Fibroblast of lung (primary cell): ENCODE results near the gene RPL10.

ENCODE experiments used
- EZH2 ChIP-seq: IDR thresholded peaks from 2 replicates; pipeline ENCODE4 v1.5.1; 2012; ENCODE audit warnings: low read length, control low read depth, mild to moderate bottlenecking; ENCODE audit errors: missing control alignments
- TF ChIP-seq, protein P1 (sequence below), 2 donors: IDR thresholded peaks in 1 of 2; conservative IDR thresholded peaks in 1 of 2; 1 replicate in 1 of 2; 2 replicates in 1 of 2; pipeline ENCODE4 v1.5.1; 2011 to 2012; ENCODE audit warnings: low read length in 2 of 2, control low read depth in 1 of 2, inconsistent platforms in 1 of 2, low read depth in 1 of 2, mild to moderate bottlenecking in 1 of 2

DNA sequence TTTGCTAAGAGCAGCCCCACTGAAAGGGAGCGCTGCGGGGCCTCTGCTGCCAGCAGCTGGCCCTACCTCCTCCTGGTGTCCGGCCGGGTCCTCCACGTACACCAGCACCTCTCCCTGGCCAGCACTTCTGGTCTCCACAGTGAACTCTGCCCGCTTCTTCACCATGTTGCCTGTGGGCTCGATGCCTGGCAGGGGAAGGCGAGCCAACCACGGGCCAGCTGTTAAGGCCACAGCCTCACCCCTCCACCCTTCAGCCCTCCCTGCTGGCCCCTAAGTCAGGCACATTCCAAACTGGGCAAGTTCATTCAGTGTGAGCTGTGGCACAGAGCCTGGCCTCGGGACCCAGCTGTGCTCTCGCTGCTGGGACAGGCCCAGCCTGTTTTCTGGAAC is 31.5 kb upstream of the RPL10 start:
- TF ChIP-seq, protein P1, sequence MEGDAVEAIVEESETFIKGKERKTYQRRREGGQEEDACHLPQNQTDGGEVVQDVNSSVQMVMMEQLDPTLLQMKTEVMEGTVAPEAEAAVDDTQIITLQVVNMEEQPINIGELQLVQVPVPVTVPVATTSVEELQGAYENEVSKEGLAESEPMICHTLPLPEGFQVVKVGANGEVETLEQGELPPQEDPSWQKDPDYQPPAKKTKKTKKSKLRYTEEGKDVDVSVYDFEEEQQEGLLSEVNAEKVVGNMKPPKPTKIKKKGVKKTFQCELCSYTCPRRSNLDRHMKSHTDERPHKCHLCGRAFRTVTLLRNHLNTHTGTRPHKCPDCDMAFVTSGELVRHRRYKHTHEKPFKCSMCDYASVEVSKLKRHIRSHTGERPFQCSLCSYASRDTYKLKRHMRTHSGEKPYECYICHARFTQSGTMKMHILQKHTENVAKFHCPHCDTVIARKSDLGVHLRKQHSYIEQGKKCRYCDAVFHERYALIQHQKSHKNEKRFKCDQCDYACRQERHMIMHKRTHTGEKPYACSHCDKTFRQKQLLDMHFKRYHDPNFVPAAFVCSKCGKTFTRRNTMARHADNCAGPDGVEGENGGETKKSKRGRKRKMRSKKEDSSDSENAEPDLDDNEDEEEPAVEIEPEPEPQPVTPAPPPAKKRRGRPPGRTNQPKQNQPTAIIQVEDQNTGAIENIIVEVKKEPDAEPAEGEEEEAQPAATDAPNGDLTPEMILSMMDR (conservative IDR thresholded peaks at IDR 0.05 in 1 of 2, IDR thresholded peaks at IDR 0.05 in 1 of 2; ENCODE audit: low read depth in 1 of 2, low read length in 2 of 2) = no peak
- TF ChIP-seq EZH2 = no peak
